Liver (tissue), 3 donors: ENCODE results near the gene GNAI3.

Source experiments
- CTCF ChIP-seq: fragments of 150-350 bp; IDR thresholded peaks from 2 replicates; pipeline ENCODE4 v1.5.1; 2017; ENCODE audit warnings: improper control_type of control experiment, low read depth, low read length; ENCODE audit not compliant: missing input control
- TAF1 ChIP-seq: conservative IDR thresholded peaks from 2 replicates; pipeline ENCODE4 v1.6.1; 2016; ENCODE audit warnings: antibody characterized with exemption, mild to moderate bottlenecking
- donor health status: healthy.
- donor health status: healthy.

DNA sequence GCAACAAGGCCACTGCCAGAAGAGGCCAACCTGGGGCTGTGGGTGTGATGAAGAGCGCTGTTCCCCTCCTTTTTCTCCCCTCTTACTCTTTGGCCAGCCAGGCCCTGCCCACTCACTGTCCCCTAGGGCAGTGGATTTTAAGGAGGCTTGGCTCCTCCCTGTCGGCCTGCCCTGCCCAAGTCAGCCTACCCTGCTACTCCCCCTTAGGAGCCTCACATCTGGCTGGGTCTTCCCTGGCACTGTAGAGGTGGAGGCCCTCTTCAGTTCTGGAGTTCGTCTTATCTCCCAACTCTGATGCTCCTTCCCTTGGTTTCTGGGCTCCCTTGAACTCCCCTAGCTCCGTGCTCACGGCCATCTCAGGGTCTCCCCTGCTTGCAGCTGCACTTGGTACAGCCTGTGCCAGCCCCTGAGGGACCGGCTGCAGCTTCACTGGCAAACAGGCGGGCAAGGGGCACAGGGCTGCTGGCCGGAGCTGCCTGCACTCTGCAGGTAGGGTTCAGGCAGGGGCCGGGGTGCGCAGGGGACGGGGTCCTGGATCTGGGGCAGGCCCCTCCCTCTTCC is 75.3 kb downstream of the GNAI3 start:
- no peak for TF ChIP-seq CTCF
- no peak for TF ChIP-seq TAF1
